ENCODE results near the gene MMP14.
"Not testable (repeated sequence)": the region's sequence is repeated elsewhere in the genome, so short reads cannot be mapped to it uniquely, and the experiment has no call there.

Gene MMP14

DNA sequence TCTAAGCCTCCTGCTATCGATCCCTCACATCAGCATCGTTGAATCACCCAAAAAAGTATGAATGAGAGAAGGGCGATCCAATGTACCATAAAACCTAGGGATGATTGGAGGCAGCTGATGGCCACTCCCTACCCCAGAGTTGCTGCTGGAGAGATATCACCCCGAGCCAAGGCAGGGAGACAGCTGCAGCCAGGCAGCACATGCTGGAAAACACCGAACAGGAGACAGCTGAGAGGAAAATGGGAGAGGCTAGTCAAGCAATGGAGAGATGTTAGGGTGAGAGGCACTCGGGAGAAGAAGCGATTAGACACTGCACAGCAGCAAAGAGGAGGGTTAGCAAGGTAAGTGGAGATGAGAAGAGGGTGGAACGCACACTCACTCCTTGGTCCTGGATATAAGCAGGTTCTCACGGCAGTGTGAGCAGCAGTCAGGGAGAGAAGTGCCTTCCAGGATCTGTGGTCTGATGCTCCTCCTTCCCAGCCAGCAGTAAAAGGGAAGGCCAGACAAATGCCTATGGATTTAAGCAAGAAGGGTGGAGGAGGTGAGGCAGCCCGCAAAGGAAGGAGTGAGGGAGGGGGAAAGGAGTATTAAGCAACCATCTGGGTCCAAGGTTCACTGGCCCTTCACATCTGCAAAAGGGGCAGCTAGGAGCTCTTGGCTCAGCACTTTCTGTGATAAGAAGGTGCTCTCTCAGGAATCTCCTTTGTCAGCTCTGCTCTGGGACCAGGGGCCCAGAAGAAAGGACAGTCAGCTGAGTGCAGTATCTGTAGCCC lies 21.3 kb upstream of the MMP14 start, which contains the start of gene SLC7A7:
Gene SLC7A7, minus strand, starts transcription at position 495 of the 773 bp plus-strand sequence. CDS start 2,037 bp downstream, outside the sequence.
- no peak for DNase-seq

DNA sequence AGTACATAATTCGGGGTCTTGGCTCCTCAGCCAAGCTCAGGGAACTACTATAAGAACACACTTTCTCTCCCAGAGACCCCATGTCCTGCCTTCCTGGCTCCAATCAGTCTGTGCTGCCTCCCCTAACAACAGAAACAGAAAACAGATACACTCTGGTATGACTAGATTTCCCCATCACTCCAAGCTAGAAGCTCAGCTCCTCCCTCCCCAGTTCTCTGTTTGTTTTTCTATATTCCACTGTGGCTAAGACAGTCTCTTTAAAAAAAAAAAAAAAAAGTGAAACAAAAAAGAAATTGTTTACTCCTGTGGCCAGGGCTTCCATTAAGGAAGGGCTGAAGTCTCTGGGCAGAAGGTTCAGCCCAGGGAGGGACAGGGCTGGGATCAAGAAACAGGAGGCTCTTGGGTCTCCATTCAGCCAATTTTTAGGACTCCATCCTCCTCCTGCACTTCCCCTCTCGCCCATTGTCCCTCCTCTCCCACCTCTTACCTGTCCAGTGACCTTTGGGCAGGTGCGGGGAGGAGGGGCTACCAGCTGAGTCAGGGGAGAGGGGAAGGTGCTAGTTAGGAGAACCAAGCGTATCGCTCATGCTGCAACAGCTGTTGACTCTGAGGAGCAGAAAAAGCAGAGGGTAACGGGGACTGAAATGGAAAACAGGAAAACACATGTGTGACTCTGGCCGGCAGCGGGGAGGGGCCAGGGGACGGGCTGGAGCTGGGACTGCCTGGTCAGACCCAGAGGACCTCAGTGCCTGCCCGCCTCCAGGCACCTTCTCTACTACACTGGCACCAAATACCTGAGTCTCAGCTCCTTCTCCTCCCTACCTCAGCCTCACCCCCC lies 17.0 kb upstream of the MMP14 start:
- DNase-seq = no peak

DNA sequence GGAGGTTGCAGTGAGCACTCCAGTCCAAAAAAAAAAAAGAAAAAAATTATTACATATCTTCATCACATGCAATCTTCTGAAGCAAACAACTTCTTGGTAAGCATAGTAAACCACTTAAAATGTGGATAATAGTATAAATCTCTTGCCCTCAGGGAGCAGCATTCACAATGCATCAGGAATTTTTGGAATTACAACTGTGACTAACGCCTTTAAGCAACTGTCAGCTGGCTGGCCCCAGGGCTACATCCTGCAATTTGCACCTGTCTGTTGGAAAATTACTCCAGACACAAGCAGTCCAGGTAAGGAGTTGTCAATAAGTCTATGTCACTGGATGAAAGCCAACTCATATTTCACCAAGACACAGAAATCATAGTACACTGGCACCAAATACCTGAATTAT lies 15.7 kb upstream of the MMP14 start:
- no peak for DNase-seq

DNA sequence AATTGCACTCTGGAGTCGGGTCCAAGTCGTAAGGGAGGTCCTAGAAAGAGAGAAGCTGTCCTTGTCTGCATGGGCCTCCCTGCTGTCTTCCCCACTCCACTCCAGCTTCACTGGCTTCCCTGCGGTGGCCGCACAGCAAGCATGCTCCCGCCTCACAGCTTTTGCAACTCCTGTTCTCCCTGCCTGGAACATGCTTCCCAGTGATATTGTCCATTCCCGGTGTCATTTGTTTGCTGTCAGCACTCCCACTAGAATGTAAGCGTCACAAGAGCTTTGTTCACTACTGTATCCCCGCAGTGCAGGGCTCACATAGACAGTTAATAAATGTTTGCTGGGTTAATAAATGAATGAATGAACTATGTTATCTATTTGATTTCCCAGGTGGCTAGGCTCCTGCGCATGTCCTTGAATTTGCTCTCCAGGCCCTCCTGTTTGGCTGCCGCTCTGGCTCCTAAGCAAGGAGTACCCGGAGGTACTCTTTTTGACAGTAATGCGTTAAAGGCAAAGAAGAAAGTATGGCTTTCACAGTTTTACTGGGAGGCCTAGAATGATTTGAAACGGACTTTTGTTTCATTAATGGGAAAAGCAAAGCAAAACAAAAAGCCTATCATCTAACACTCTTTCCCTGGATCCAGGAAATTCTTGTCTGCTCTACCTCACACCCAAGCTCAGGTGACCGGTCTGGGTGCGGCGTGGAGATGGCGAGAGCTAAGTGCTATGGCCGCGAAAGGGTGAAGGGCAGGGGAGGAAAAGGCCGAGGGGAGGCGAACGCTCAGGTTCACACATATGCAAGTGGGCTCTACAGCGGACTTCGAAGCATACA lies 15.0 kb upstream of the MMP14 start:
- DNase-seq = no peak

GRCh38 chr14:22822016-22822570 lies 14.3 kb upstream of the MMP14 start:
- DNase-seq = no peak

DNA sequence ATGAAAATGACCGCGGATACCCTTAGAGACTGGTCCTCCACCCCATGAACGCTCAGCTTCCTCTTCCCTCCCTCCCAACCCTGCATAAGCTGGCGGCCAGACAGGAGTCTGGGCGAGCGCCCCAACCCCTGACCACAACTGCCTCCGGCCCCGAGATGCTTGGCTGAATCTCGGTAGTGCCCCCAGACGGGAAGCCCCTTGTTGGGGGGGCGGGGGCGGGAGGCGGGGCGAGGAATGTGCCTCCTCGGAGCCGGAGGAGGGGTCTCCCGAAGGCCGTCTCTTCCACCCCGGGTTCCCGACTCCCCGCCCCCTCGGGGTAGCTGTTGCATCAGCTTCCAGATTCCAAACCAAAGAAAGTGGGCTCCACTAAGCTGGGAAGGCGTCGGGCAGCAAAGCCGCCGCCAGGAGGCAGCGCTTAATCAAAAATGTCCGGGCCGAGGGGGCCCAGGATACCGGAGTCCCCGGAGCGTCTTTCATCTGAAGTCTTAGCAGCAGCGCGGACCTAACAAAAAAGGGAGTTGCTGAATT lies 13.8 kb upstream of the MMP14 start:
- DNase-seq = no peak

DNA sequence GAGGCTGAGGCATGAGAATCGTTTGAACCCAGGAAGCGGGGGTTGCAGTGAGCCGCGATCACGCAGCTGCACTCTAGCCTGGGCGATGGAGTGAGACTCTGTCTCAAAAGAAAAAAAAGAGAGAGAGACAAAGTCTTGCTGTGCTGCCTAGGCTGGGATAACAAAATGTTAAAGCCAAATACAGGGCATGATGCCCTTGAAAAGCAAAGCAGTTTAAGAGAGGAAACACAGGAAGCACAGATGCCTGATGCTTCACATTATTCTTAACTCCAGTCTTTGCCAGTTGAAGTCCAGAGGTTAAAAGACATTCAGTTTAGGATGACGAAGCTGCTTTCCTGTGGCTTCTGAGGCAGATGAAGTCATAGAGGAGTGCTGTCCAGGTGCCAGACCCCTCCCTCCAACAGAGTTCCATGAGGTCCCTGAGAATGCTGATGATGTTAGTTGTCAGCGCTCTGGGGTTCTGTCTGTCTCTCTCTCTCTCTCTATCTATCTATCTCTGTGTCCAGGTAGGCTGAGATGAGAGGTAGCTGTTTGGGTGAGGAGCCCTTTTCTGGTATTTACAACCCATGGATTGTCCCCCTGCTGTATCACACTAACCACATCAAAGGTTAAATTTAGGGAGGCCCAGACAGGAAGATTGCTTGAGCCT lies 11.6 kb upstream of the MMP14 start:
- no peak for DNase-seq

DNA sequence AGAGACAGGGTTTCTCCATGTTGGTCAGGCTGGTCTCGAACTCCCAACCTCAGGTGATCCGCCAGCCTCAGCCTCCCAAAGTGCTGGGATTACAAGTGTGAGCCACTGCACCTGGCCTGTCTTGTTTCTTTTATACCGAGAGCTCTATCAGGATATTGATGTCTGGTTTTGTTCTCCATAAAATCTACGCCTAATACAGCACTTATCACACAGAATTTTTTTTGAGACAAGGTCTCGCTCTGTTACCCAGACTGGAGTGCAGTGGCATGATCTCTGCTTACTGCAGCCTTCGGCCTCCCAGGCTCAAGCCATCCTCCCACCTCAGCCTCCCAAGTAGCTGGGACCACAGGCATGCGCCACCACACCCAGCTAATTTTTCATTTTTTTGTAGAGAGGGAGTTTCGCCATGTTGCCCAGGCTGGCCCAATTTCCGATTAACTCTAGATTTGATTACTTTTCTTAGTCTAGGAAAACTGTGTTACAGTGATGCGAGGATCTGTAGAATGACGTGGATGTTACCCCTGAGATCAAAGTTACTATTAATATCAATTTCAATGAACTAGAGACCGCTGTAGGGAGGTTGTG lies 7.2 kb upstream of the MMP14 start:
- DNase-seq = not testable (repeated sequence)

DNA sequence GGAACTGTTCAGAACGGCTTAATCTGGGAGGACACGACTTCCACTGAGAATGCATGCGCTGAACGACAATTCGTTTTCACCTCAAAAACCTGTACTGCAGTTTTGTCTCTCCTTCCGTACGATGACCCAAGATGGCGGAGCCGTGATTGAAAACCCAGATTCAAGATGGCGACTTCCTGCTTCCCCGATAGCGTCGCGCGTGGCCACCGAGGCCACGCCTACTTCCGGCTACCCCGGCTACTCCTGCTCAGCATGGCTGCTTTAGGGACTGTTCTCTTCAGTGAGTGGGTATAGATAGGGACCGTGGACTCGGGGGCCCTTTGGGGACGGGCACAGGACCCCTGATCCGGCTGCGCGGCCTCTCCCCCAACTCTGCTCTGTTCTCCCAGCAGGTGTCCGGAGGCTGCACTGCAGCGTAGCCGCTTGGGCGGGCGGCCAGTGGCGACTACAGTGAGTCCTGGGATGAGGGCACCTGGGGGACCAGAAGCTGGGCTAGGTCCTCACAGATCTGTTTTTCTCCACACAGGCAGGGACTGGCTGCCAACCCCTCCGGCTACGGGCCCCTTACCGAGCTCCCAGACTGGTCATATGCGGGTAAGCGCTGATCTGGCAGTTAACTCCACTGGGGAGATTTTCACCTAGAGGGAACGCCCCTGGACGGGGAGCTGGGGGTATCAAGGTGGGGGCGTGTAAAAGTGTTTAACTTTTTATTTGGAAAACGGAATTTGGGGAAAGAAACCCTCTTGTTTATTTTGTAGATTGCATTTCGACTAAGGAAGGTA lies 6.5 kb upstream of the MMP14 start, which contains the start of gene MRPL52:
Gene MRPL52, plus strand, starts transcription at position 227 of the 782 bp plus-strand sequence. Its CDS starts 26 bp downstream, at position 253.
- peak; percentile 54 to 60 for DNase-seq

- no peak for DNase-seq
Measured at GRCh38 chr14:22830443-22831010, 5.9 kb upstream of the MMP14 start.

GRCh38 chr14:22835505-22835904 lies 880 bp upstream of the MMP14 start:
- no peak for DNase-seq

DNA sequence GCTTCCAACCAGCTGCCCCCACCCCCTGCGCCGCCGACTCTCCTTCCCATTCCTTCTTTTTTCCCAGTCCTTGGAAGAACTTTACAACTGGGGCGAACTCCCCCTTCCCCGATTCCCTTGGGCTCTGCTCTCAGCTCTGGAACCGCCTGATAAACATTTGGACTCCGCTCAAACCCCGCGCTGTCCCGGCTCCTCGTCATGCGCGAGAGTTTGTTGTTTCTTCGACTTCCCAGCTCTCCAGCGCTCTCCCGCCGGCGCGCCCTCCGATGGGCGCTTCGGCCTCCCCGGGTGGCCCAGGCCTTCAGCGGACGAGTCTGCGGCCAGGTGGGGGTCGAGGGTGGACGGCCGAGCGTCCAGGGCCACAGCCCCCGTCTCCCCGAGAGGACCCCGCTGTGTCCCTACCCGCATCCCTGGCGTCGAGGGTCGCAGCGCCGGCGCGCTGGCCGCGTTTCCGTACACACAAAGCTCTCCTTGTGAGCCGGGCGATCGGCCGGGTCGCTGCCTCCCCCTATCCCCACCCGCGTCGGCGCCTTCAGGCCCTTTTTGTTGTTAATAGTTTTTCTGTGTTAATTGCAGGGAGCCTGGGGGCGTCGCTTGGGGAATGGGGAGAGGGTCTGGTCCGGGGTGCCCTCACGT lies 847 bp downstream of the MMP14 start:
- DNase-seq = no peak

GRCh38 chr14:22837750-22838538 lies 1.6 kb downstream of the MMP14 start:
- DNase-seq = no peak

DNA sequence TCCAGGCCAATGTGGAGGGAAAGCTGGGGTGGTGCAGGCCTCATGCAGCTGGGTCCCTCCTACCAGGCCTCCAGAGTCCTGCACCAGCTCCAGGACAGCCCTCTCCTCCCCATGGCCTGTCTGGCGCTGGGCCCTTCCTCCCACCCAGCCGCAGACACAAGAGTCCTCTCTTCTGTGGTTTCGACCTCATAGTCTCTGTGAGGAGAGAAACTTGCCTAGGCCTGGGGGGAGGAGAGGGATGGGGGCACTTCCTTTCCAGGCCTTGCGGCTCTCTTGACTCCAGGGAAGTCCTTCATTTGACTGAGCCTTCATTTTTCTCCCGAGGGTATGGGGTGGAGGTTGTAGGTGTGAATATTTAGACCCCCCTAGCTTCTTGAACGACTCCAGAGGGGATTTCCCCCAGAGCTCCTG lies 2.3 kb downstream of the MMP14 start:
- DNase-seq = no peak

- no peak for DNase-seq
Measured at GRCh38 chr14:22839159-22839779, 2.9 kb downstream of the MMP14 start.

- no peak for DNase-seq
Measured at GRCh38 chr14:22841311-22841710, 4.9 kb downstream of the MMP14 start.

DNA sequence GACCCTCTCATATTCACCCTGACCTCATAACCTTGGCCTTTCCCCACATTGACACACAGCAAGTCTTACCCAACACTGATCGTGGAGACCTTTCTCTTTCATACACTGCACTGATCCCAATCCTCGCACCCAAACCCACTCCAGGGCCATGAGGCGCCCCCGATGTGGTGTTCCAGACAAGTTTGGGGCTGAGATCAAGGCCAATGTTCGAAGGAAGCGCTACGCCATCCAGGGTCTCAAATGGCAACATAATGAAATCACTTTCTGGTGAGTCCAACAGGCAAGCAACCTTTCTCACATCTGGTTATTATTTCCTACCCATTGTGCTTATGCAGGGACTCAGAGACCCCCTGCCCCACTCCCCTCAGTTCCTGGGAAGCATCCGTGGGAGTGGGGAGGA lies 5.4 kb downstream of the MMP14 start:
- DNase-seq = no peak

All from cerebellar nuclear complex (tissue), 1 donor.